ENCODE data around the gene USB1. TPM values are rescaled to one million over a fixed set of nuclear protein-coding genes. Genes with fewer than 3 reads are reported as not detected.
A peak's percentile ranks its signal among the peaks of the same experiment; 100 is the strongest.

The USB1 gene
- total RNA-seq, 2 experiments from 2014 or later: 67.0 to 68.6 TPM

DNA sequence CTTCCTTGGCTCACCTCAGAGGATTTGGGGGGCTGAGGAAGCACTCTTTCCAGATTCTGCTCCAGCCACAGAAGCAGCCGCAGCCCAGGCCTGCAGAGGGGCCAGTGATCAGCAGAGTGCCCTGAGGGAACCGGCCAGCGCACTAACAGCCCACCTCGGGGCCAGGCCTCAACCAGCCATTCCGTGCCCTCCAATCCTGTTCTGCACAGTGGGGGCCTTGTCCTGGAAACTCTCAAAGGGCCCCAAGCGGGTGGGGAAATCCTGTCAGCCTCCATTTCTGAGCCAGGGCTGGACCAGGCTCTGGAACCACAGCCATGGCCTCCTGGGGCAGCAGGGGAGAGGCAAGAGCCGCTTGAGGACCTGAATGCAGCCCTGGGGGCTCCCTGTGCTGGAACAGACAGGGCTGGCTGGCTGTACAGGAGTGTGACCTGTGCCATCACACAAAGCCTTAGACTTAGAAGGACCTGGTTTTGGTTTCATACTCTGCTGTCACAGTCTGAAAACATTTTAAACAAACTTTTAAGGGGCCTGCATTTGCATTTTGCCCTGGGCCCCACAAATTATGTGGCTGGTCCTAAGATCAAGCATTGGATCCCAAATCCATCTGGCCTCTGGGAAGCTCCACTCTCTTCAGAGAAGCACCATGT is 40.3 kb upstream of the USB1 start:
- no peaks in the 10 kb centered on the region for H3K27me3 Mint-ChIP-seq (ENCODE audit: low read depth)
- H3K4me1 Mint-ChIP-seq (ENCODE audit: low read depth): no peaks in the 10 kb centered on the region
- no peak for DNase-seq
- ATAC-seq: no peak
- ChIA-PET CTCF (no interaction called here), POLR2A (no interaction called here)
- H3K9me3 Mint-ChIP-seq (ENCODE audit: insufficient read depth): no peaks in the 10 kb centered on the region
- no peak overlapping the region for H3K27ac Mint-ChIP-seq
- H3K4me3 Mint-ChIP-seq: no peak overlapping the region
- H3K36me3 Mint-ChIP-seq (ENCODE audit: low read depth): no peaks in the 10 kb centered on the region

GRCh38 chr16:57961538-57961937 is 39.7 kb upstream of the USB1 start:
- ATAC-seq: no peak
- ChIA-PET POLR2A (no interaction called here), CTCF (no interaction called here)
- Mint-ChIP-seq H3K36me3 (ENCODE audit: low read depth) (no peaks in the 10 kb centered on the region), H3K27ac (no peak overlapping the region), H3K9me3 (ENCODE audit: insufficient read depth) (no peaks in the 10 kb centered on the region), H3K27me3 (ENCODE audit: low read depth) (no peaks in the 10 kb centered on the region), H3K4me1 (ENCODE audit: low read depth) (no peaks in the 10 kb centered on the region), H3K4me3 (no peak overlapping the region)
- no peak for DNase-seq

DNA sequence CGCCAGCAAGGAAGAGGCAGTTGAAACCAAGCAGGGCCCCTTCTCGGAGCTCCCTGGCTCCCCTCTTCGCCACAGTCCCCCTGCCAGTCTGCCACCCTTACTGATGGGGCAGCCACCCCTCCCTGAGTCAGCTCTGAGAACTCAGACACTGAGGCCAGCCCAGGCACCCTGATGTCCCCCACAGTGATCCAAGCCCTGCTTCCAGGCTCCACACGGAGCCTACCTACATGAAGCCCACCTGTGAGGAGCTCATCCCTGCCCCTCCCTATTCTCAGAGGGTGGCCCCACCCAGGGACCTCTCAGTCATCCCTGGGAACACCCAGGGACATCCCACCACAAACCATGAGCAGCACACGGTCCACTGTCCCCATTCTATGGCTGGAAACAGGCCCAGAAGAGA is 39.2 kb upstream of the USB1 start:
- H3K4me3 Mint-ChIP-seq: no peak overlapping the region
- POLR2A ChIA-PET: no interaction called here
- H3K27ac Mint-ChIP-seq: no peak overlapping the region
- no peaks in the 10 kb centered on the region for H3K36me3 Mint-ChIP-seq (ENCODE audit: low read depth)
- DNase-seq: no peak
- CTCF ChIA-PET: no interaction called here
- H3K4me1 Mint-ChIP-seq (ENCODE audit: low read depth): no peaks in the 10 kb centered on the region
- H3K27me3 Mint-ChIP-seq (ENCODE audit: low read depth): no peaks in the 10 kb centered on the region
- no peaks in the 10 kb centered on the region for H3K9me3 Mint-ChIP-seq (ENCODE audit: insufficient read depth)
- no peak for ATAC-seq

- no peak overlapping the region for H3K4me3 Mint-ChIP-seq
- DNase-seq (no peak), ATAC-seq (no peak)
- H3K9me3 Mint-ChIP-seq (ENCODE audit: insufficient read depth): no peaks in the 10 kb centered on the region
- no peaks in the 10 kb centered on the region for H3K4me1 Mint-ChIP-seq (ENCODE audit: low read depth)
- CTCF ChIA-PET: no interaction called here
- POLR2A ChIA-PET: no interaction called here
- H3K27ac Mint-ChIP-seq: no peak overlapping the region
- no peaks in the 10 kb centered on the region for H3K36me3 Mint-ChIP-seq (ENCODE audit: low read depth)
- no peaks in the 10 kb centered on the region for H3K27me3 Mint-ChIP-seq (ENCODE audit: low read depth)
These were observed 38.5 kb upstream of the USB1 start for GRCh38 chr16:57962756-57963155.

DNA sequence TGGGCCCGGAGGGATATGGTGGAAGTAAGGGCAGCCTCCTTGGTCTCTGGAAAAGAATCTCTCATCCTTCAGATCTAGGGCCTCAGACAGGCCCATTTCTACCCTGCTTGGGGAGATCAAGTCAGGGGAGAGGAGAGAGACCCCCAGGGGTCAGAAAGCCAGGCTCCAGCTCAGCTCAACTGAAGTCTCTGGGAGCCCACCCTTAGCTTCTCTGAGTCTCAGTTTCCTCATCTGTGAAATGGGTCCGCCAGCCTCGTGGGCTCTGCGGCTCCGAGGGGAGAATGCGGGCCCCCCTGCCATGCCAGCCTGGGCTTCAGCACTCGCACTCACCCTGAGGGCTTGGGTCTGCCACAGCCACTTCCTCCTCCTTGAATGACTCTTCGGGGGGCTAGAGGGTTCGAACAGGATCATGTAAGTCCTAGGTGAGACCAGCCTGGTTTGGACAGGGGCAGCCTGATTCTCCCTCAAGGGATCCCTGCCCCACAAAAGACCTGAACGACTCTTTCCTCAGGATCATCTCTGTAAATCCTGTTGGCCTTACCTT is 37.0 kb upstream of the USB1 start:
- ChIA-PET POLR2A (no interaction called here), CTCF (no interaction called here)
- H3K27ac Mint-ChIP-seq: no peak overlapping the region
- no peaks in the 10 kb centered on the region for H3K9me3 Mint-ChIP-seq (ENCODE audit: insufficient read depth)
- no peaks in the 10 kb centered on the region for H3K36me3 Mint-ChIP-seq (ENCODE audit: low read depth)
- H3K27me3 Mint-ChIP-seq (ENCODE audit: low read depth): no peaks in the 10 kb centered on the region
- no peak for ATAC-seq
- no peaks in the 10 kb centered on the region for H3K4me1 Mint-ChIP-seq (ENCODE audit: low read depth)
- no peak for DNase-seq
- no peak overlapping the region for H3K4me3 Mint-ChIP-seq

DNA sequence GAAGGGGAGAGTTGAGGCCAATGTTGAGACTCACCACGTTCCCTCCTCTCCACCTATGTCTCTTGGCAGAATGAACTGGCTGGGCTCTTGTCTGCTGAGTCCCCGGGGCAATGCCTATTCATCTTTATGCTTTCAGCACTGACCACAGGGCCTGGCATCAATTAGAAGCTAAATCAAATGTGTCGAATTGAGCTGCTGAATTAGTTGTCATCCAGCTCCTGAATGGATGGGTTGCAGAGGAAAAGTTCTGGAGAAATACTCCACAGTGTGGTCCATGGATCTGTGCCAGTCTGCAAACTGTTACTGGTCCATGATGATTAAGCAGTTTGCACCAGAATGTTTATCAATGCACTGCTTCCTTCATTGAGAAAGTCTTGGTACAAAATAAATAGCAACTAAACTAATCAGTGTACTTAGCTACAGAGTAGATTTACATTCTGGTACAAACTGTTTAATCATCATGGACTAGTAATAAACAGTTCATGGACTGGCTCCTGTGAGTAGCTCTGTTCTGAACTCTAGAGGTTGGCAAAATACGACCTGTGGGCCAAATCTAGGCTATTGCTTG is 34.9 kb upstream of the USB1 start:
- no peak overlapping the region for H3K27ac Mint-ChIP-seq
- no peaks in the 10 kb centered on the region for H3K9me3 Mint-ChIP-seq (ENCODE audit: insufficient read depth)
- peaks cover 2% of the 10 kb centered on the region for H3K27me3 Mint-ChIP-seq (ENCODE audit: low read depth)
- H3K36me3 Mint-ChIP-seq (ENCODE audit: low read depth): no peaks in the 10 kb centered on the region
- DNase-seq (no peak), ATAC-seq (no peak)
- H3K4me1 Mint-ChIP-seq (ENCODE audit: low read depth): no peaks in the 10 kb centered on the region
- CTCF ChIA-PET: interaction anchor here (1.2 to 1.4 kb wide), 2 partner anchors 10 to 14 kb away, joined by 3 read pairs; no protein-coding TSS in a partner anchor
- no peak overlapping the region for H3K4me3 Mint-ChIP-seq
- POLR2A ChIA-PET: no interaction called here

GRCh38 chr16:57966986-57967385 is 34.2 kb upstream of the USB1 start:
- no peaks in the 10 kb centered on the region for H3K9me3 Mint-ChIP-seq (ENCODE audit: insufficient read depth)
- no peaks in the 10 kb centered on the region for H3K36me3 Mint-ChIP-seq (ENCODE audit: low read depth)
- ChIA-PET CTCF (interaction anchor here (1.4 kb wide), 1 partner anchor 10 kb away, joined by 3 read pairs; no protein-coding TSS in a partner anchor), POLR2A (no interaction called here)
- H3K27ac Mint-ChIP-seq: no peak overlapping the region
- ATAC-seq (no peak), DNase-seq (no peak)
- H3K4me1 Mint-ChIP-seq (ENCODE audit: low read depth): peaks cover 2% of the 10 kb centered on the region
- H3K27me3 Mint-ChIP-seq (ENCODE audit: low read depth): peaks cover 2% of the 10 kb centered on the region
- no peak overlapping the region for H3K4me3 Mint-ChIP-seq

GRCh38 chr16:57967916-57968315 is 33.3 kb upstream of the USB1 start:
- CTCF ChIA-PET: no interaction called here
- Mint-ChIP-seq H3K36me3 (ENCODE audit: low read depth) (no peaks in the 10 kb centered on the region), H3K27me3 (ENCODE audit: low read depth) (peaks cover 2% of the 10 kb centered on the region), H3K4me3 (no peak overlapping the region), H3K9me3 (ENCODE audit: insufficient read depth) (no peaks in the 10 kb centered on the region), H3K27ac (no peak overlapping the region), H3K4me1 (ENCODE audit: low read depth) (peaks cover 11% of the 10 kb centered on the region)
- DNase-seq: no peak
- POLR2A ChIA-PET: no interaction called here
- ATAC-seq: no peak

GRCh38 chr16:57969451-57970123 is 31.6 kb upstream of the USB1 start:
- H3K4me1 Mint-ChIP-seq (ENCODE audit: low read depth): peaks cover 11% of the 10 kb centered on the region
- ChIA-PET POLR2A (no interaction called here), CTCF (no interaction called here)
- H3K36me3 Mint-ChIP-seq (ENCODE audit: low read depth): no peaks in the 10 kb centered on the region
- H3K27ac Mint-ChIP-seq: no peak overlapping the region
- peaks cover 2% of the 10 kb centered on the region for H3K27me3 Mint-ChIP-seq (ENCODE audit: low read depth)
- ATAC-seq (no peak), DNase-seq (no peak)
- H3K4me3 Mint-ChIP-seq: no peak overlapping the region
- H3K9me3 Mint-ChIP-seq (ENCODE audit: insufficient read depth): no peaks in the 10 kb centered on the region

GRCh38 chr16:57970319-57970718 is 30.9 kb upstream of the USB1 start:
- POLR2A ChIA-PET: no interaction called here
- CTCF ChIA-PET: no interaction called here
- no peak for ATAC-seq
- H3K27me3 Mint-ChIP-seq (ENCODE audit: low read depth): peaks cover 2% of the 10 kb centered on the region
- peaks cover 11% of the 10 kb centered on the region for H3K4me1 Mint-ChIP-seq (ENCODE audit: low read depth)
- no peak overlapping the region for H3K4me3 Mint-ChIP-seq
- no peak for DNase-seq
- H3K9me3 Mint-ChIP-seq (ENCODE audit: insufficient read depth): no peaks in the 10 kb centered on the region
- H3K36me3 Mint-ChIP-seq (ENCODE audit: low read depth): no peaks in the 10 kb centered on the region
- no peak overlapping the region for H3K27ac Mint-ChIP-seq

DNA sequence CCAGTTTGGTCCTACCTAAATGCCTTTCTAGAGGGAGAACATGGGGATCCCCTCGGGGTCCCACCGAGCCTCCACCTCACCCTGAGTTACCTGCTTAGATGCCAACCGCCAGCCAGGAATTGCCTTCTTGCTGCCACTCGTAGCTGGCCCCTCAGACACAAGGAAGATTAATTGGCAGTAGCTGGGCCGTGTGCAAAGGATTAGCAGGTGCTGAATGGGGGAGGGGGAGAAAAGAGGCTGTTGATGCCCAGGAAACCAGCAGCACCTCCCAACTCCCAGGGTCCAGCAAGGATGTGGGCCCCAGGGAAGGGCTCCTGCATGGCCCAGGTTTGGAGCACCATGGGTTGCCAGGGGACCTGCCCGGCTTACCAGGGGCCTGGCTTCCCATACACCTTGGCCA is 30.2 kb upstream of the USB1 start, which contains the start of gene CNGB1:
CNGB1 (minus strand) TSS at position 159 of the 400 bp plus-strand sequence. CDS start 3,842 bp downstream, outside the sequence.
- DNase-seq: no peak
- no peak for ATAC-seq
- peaks cover 2% of the 10 kb centered on the region for H3K27me3 Mint-ChIP-seq (ENCODE audit: low read depth)
- H3K36me3 Mint-ChIP-seq (ENCODE audit: low read depth): no peaks in the 10 kb centered on the region
- ChIA-PET POLR2A (no interaction called here), CTCF (no interaction called here)
- H3K4me1 Mint-ChIP-seq (ENCODE audit: low read depth): peaks cover 11% of the 10 kb centered on the region
- H3K4me3 Mint-ChIP-seq: no peak within 1 kb of the TSS
- H3K27ac Mint-ChIP-seq: peak within 1 kb of the TSS; percentile 21
- H3K9me3 Mint-ChIP-seq (ENCODE audit: insufficient read depth): no peaks in the 10 kb centered on the region

DNA sequence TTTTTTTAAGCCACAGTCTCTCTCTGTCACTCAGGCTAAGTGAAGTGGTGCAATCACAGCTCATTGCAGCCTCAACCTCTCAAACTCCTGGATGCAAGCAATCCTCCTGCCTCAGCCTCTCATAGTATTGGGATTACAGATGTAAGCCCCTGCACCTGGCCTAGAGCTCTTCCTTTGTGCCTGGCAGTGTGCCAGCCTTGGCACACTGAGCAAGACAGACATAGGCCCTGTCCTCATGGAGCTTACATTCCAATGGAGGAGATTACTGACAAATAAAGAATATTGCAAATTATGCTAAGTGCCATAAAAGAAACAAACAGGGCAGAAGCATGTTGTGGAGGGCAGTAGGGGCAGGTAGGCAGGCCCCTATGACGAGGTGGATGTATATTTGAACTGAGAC is 29.4 kb upstream of the USB1 start:
- Mint-ChIP-seq H3K9me3 (ENCODE audit: insufficient read depth) (no peaks in the 10 kb centered on the region), H3K27me3 (ENCODE audit: low read depth) (peaks cover 2% of the 10 kb centered on the region), H3K4me3 (no peak overlapping the region), H3K4me1 (ENCODE audit: low read depth) (peaks cover 11% of the 10 kb centered on the region), H3K27ac (peak overlapping the region; percentile 21), H3K36me3 (ENCODE audit: low read depth) (no peaks in the 10 kb centered on the region)
- POLR2A ChIA-PET: no interaction called here
- DNase-seq (no peak), ATAC-seq (no peak)
- CTCF ChIA-PET: no interaction called here

All from activated CD8-positive, alpha-beta T cell treated with anti-CD3 and anti-CD28 coated beads, Interleukin-2, amount 10 ng/mL, durations not matched to agents 7 days and 5 days (primary cell).